ENCODE data around the gene NIT1. TPM values are rescaled to one million over a fixed set of nuclear protein-coding genes. Genes with fewer than 3 reads are reported as not detected.
A peak's percentile ranks its signal among the peaks of the same experiment; 100 is the strongest.

Gene NIT1
- total RNA-seq, 1 donor from 2014 or later, result 47.5 TPM

DNA sequence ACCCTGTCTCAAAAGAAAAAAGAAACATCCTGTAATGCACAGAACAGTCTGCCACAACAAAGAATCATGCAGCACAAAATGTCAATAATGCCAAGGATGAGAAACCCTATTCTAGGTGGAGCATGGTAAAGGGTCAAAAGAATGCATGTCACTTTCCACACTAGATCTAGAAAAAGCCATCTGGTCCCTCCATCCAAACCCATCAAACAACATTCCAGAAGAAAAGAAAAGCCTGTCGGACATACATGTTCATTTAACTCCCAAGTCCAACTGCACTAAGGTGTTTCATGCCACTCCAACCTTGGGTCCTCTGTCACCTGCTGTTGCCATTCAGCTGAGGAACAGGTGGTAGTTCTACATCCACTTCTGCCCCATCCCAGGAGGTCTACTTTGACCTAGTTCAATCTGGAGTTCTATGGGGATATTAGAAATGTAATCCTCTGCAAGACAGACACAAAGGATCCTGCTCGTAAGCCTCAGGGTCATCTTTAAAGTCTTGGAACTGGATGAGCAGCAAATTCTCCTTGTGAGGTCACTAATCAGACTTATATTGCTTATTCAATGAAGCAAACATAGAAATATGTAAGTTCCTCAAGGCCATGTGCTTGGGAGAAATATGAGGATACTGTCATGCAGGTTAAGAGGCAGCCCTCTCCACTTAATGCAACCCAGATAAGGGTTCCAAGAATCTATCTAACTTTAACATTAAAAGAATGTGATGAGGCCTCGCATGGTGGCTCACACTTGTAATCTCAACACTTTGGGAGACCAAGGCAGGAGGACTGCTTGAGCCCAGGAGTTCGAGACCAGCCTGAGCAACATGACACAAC is 10.9 kb downstream of the NIT1 start:
- no peak for DNase-seq (ENCODE audit: extremely low spot score, unreplicated experiment)
- H3K36me3 Mint-ChIP-seq, result peaks cover 32% of the 10 kb centered on the region
- H3K27me3 Mint-ChIP-seq, result no peaks in the 10 kb centered on the region
- peak overlapping the region; percentile 41 for H3K27ac Mint-ChIP-seq
- H3K4me1 Mint-ChIP-seq (ENCODE audit: unreplicated experiment), result peaks cover 22% of the 10 kb centered on the region
- TF ChIP-seq, protein P1, sequence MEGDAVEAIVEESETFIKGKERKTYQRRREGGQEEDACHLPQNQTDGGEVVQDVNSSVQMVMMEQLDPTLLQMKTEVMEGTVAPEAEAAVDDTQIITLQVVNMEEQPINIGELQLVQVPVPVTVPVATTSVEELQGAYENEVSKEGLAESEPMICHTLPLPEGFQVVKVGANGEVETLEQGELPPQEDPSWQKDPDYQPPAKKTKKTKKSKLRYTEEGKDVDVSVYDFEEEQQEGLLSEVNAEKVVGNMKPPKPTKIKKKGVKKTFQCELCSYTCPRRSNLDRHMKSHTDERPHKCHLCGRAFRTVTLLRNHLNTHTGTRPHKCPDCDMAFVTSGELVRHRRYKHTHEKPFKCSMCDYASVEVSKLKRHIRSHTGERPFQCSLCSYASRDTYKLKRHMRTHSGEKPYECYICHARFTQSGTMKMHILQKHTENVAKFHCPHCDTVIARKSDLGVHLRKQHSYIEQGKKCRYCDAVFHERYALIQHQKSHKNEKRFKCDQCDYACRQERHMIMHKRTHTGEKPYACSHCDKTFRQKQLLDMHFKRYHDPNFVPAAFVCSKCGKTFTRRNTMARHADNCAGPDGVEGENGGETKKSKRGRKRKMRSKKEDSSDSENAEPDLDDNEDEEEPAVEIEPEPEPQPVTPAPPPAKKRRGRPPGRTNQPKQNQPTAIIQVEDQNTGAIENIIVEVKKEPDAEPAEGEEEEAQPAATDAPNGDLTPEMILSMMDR (conservative IDR thresholded peaks at IDR 0.05), result no peak
- no peak overlapping the region for H3K4me3 Mint-ChIP-seq
- no peaks in the 10 kb centered on the region for H3K9me3 Mint-ChIP-seq

DNA sequence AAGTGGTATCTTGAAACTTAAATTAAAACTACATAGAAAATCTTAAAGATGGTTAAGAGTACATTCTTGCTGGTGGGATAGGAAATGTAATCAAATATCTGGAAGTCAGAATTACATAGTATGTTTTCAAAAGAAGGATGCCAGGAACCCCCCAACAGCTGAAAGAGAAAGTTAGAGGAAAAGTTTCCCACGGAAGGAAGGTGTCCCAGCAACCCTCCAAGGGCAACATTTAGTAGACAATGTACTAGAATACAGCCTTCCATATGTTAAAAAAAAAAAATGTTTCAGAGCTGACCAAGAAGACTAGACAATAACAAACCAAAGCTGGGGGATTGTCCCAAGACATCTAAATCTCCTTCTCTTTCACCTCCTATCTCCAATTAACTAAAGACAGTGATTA is 12.4 kb downstream of the NIT1 start:
- Mint-ChIP-seq H3K27ac (peak overlapping the region; percentile 88), H3K9me3 (no peaks in the 10 kb centered on the region), H3K36me3 (peaks cover 29% of the 10 kb centered on the region), H3K4me1 (ENCODE audit: unreplicated experiment) (peaks cover 22% of the 10 kb centered on the region), H3K27me3 (no peaks in the 10 kb centered on the region), H3K4me3 (no peak overlapping the region)
- no peak for DNase-seq (ENCODE audit: extremely low spot score, unreplicated experiment)
- TF ChIP-seq, protein P1 (conservative IDR thresholded peaks at IDR 0.05), result no peak

DNA sequence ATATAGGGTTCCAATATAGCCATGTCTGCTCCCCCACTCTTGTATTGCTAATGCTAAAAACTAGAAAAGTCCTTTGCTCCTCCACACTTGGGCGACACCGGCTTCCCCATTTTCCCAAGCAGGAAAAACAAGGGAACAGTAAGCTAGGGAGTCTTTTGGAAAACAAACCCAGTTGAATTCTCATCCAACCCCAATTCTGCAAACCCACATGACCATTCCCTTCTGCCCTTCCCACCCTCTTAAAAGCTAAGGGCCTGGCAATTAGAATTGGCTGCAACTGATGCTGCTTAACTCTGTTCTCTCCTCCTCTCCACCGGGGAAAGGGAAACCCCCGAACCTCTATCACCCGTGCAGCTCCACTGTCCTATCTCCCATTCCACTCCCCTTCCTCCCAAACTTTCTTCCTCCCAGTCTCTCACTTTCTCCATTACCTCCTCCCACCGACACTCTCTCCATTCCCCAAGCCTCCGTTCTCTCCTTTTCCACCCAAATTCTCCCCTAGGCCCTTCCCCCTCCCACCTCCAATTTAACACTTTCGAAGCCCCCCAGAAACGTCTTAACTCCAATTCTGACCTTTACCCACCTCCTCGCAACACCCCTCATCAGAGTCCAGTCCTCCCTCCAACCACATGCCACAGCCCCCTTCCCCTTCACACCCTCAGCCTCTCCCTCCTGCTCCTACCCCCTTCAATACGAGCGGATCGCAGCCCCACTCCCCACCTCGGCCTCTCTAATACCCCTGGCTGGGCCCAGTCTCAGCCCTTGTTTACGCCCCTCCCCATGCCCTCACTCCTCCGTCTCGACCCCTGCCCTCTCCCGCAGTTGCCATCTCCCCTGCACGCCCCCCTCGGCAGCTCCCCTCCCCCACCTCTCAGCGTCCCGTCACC is 13.9 kb downstream of the NIT1 start:
- TF ChIP-seq, protein P1 (conservative IDR thresholded peaks at IDR 0.05), result no peak
- Mint-ChIP-seq H3K27ac (peak overlapping the region; percentile 88), H3K36me3 (peaks cover 20% of the 10 kb centered on the region), H3K4me1 (ENCODE audit: unreplicated experiment) (peaks cover 22% of the 10 kb centered on the region), H3K27me3 (no peaks in the 10 kb centered on the region), H3K4me3 (no peak overlapping the region), H3K9me3 (no peaks in the 10 kb centered on the region)
- no peak for DNase-seq (ENCODE audit: extremely low spot score, unreplicated experiment)

DNA sequence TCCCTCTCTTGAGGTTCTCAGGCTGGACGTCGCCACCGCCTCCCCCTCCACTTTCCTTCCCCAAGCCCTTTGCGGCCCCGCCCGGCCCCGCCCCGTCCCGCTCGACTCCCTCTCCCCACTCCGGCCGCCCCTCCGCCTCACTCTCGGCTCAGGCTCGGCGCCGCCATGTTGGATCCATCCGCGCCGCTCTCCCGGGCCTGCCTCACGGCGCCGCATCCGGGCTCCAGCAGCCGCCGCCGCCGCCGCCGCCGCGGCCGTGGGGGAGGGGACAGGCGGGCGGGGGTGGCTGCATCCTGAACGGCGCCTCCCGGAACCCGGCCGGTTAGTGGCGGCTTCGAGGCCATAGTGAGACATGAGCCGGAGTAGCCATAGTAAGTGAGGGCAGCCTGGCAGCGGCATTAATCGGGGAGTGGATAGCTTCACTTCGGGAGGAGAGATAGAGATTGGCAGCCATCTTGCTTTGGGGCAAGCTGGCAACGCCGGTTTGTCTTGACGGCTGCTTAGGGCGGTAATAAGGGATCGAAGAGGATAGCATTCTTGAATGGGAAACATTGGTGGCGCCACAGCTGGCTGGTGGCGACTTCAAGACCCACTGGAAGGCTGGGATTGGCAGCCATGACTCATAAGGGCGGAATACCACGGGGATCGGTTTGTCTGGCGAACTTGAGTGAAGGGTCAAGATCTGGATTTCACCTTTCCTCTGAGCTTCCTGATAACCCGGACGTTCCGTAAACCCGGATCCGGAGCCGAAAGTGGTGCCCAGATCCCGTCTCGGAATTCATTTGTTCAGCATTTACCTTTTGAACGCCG is 14.7 kb downstream of the NIT1 start, which contains the start of gene DEDD:
Gene DEDD, minus strand, starts transcription at position 258 of the 810 bp plus-strand sequence. CDS start 8,205 bp downstream, outside the sequence.
- Mint-ChIP-seq H3K4me1 (ENCODE audit: unreplicated experiment) (peaks cover 22% of the 10 kb centered on the region), H3K4me3 (no peak within 1 kb of the TSS), H3K27me3 (no peaks in the 10 kb centered on the region), H3K27ac (peak within 1 kb of the TSS; percentile 88), H3K9me3 (no peaks in the 10 kb centered on the region), H3K36me3 (peaks cover 13% of the 10 kb centered on the region)
- TF ChIP-seq, protein P1 (conservative IDR thresholded peaks at IDR 0.05), result peak; percentile 26
- DNase-seq (ENCODE audit: extremely low spot score, unreplicated experiment), result peak; percentile 90

DNA sequence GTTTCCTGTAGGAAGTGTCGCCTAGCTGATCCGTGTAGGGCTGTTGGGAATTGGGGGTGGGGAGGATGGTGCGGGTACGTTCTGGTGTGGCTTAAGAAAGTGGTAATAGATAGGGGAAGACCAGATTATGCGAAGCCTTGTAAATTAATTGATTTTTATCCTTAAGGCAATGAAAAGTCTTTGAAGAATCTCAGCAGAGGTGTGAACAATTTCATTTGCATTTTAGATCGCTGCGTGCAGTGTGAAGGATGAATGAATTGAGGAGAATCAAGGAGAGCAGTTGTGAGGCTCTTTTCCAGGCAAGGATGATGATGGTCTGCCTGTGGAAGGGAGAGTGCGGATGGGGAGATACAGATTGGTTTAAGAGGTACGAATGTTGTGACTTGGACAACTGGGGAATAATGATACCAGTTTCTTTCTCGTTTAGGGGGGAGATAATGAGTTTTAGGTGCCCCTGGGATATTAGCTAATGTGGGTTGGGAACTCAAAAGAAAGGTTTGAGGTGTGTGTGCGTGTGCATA is 15.4 kb downstream of the NIT1 start:
- Mint-ChIP-seq H3K4me3 (no peak overlapping the region), H3K27me3 (no peaks in the 10 kb centered on the region), H3K36me3 (peaks cover 8% of the 10 kb centered on the region), H3K9me3 (no peaks in the 10 kb centered on the region), H3K27ac (no peak overlapping the region), H3K4me1 (ENCODE audit: unreplicated experiment) (peaks cover 27% of the 10 kb centered on the region)
- TF ChIP-seq, protein P1 (conservative IDR thresholded peaks at IDR 0.05), result no peak
- no peak for DNase-seq (ENCODE audit: extremely low spot score, unreplicated experiment)

All from type B pancreatic cell (in vitro differentiated cells).